ENCODE data around the gene CEP350.

CEP350 gene

DNA sequence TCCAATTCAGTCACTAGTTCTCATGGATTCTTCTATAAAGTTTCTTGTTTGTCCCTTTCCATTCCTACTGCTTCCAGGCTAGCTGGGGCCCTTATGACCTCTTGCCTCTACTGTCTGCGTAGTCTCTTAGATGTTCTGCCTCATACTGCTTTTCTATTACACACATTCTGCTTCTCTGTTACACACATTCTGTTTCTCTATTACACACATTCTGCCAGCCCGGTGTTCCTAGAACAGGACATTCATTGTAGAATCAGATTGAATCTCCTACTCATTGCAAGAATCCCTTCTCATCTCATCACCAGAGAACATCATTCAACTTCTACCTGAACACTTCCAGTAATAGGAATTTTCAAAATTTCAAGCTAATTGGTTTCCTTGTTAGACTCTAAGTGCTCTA is 130.7 kb downstream of the CEP350 start:
- Histone ChIP-seq H3K4me1 (ENCODE audit: control insufficient read depth in 1 of 2, insufficient read depth in 1 of 2, low read depth in 1 of 2, low read length in 1 of 2) (no peaks in the 10 kb centered on the region), H3K27ac (no peak overlapping the region), H3K36me3 (peaks cover 62% of the 10 kb centered on the region), H3K4me3 (ENCODE audit: low read depth in 1 of 2, low read length in 1 of 2) (no peak overlapping the region), H3K9me3 (no peaks in the 10 kb centered on the region), H3K27me3 (no peaks in the 10 kb centered on the region)
- TF ChIP-seq, protein P1, sequence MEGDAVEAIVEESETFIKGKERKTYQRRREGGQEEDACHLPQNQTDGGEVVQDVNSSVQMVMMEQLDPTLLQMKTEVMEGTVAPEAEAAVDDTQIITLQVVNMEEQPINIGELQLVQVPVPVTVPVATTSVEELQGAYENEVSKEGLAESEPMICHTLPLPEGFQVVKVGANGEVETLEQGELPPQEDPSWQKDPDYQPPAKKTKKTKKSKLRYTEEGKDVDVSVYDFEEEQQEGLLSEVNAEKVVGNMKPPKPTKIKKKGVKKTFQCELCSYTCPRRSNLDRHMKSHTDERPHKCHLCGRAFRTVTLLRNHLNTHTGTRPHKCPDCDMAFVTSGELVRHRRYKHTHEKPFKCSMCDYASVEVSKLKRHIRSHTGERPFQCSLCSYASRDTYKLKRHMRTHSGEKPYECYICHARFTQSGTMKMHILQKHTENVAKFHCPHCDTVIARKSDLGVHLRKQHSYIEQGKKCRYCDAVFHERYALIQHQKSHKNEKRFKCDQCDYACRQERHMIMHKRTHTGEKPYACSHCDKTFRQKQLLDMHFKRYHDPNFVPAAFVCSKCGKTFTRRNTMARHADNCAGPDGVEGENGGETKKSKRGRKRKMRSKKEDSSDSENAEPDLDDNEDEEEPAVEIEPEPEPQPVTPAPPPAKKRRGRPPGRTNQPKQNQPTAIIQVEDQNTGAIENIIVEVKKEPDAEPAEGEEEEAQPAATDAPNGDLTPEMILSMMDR (IDR thresholded peaks at IDR 0.05): no peak

DNA sequence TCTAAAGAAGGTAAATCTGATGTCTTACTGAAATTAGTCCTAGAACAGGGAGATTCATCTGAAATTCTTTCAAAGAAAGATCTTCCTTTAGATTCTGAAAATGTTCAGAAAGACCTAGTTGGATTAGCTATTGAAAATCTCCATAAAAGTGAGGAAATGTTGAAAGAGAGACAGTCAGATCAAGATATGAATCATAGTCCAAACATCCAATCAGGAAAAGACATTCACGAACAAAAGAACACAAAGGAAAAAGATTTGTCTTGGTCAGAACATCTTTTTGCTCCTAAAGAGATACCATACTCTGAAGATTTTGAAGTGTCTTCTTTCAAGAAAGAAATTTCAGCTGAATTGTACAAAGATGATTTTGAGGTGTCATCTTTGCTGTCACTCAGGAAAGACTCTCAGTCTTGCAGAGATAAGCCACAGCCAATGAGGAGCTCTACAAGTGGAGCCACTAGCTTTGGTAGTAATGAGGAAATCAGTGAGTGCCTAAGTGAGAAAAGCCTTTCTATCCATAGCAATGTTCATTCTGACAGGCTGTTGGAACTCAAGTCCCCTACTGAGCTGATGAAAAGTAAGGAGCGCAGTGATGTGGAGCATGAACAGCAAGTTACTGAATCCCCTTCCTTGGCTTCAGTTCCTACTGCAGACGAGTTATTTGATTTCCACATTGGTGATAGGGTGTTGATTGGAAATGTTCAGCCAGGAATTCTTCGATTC is 138.5 kb downstream of the CEP350 start:
- Histone ChIP-seq H3K4me1 (ENCODE audit: control insufficient read depth in 1 of 2, insufficient read depth in 1 of 2, low read depth in 1 of 2, low read length in 1 of 2) (no peaks in the 10 kb centered on the region), H3K27me3 (no peaks in the 10 kb centered on the region), H3K36me3 (peaks cover 82% of the 10 kb centered on the region), H3K9me3 (no peaks in the 10 kb centered on the region), H3K27ac (no peak overlapping the region), H3K4me3 (ENCODE audit: low read depth in 1 of 2, low read length in 1 of 2) (no peak overlapping the region)
- TF ChIP-seq, protein P1 (IDR thresholded peaks at IDR 0.05): no peak

DNA sequence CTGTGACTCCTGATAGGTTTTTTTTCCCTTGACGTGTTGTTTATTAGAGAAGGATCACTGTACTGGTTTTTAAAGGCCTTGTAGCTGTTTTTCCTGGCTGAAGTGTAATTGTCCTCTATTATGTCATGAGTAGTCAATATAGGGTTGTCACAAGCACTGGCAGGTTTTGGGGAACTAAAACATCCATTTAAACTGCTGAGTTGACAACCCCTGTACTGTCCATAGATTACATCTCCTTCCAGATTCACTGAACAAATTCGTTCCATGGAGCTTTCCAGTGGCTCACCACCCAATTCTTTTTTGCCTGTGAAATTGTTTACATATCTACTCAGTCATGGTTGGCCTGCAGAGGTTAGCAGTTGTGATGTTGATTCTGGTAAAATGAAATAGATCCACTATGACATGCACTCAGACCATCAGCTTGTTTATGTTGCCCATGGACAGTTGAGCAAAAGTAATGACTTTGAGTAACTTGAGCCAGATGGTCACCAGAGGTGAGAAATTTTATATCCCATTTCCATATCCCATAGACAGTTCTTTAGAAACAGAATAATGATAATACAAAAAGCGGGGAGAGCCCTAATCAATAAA is 140.2 kb downstream of the CEP350 start:
- TF ChIP-seq, protein P1 (IDR thresholded peaks at IDR 0.05): no peak
- no peaks in the 10 kb centered on the region for H3K27me3 ChIP-seq
- H3K27ac ChIP-seq: no peak overlapping the region
- no peaks in the 10 kb centered on the region for H3K9me3 ChIP-seq
- peaks cover 88% of the 10 kb centered on the region for H3K36me3 ChIP-seq
- no peaks in the 10 kb centered on the region for H3K4me1 ChIP-seq (ENCODE audit: control insufficient read depth in 1 of 2, insufficient read depth in 1 of 2, low read depth in 1 of 2, low read length in 1 of 2)
- H3K4me3 ChIP-seq (ENCODE audit: low read depth in 1 of 2, low read length in 1 of 2): no peak overlapping the region

GRCh38 chr1:180096584-180097325 is 142.1 kb downstream of the CEP350 start:
- Histone ChIP-seq H3K4me3 (ENCODE audit: low read depth in 1 of 2, low read length in 1 of 2) (no peak overlapping the region), H3K9me3 (no peaks in the 10 kb centered on the region), H3K27me3 (no peaks in the 10 kb centered on the region), H3K27ac (no peak overlapping the region), H3K36me3 (peaks cover 85% of the 10 kb centered on the region), H3K4me1 (ENCODE audit: control insufficient read depth in 1 of 2, insufficient read depth in 1 of 2, low read depth in 1 of 2, low read length in 1 of 2) (peaks cover 5 to 8% of the 10 kb centered on the region in 2 experiments)
- TF ChIP-seq, protein P1 (IDR thresholded peaks at IDR 0.05): no peak

DNA sequence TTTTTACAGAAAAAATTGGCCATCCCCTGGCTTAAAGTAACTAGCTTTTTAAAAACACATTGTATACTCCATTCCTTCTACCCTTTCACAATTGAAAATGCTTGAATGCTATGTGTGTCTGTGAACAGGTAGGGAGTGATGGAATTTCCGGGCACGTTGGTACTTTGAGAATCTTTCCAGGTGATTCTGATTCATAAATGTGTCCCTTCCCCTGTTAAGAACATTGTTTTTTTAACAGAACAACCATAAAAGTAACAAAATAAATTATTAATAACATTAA is 142.7 kb downstream of the CEP350 start:
- Histone ChIP-seq H3K36me3 (peaks cover 81% of the 10 kb centered on the region), H3K27ac (no peak overlapping the region), H3K27me3 (no peaks in the 10 kb centered on the region), H3K9me3 (no peaks in the 10 kb centered on the region), H3K4me1 (ENCODE audit: control insufficient read depth in 1 of 2, insufficient read depth in 1 of 2, low read depth in 1 of 2, low read length in 1 of 2) (peaks cover 5 to 8% of the 10 kb centered on the region in 2 experiments), H3K4me3 (ENCODE audit: low read depth in 1 of 2, low read length in 1 of 2) (no peak overlapping the region)
- TF ChIP-seq, protein P1 (IDR thresholded peaks at IDR 0.05): no peak
